ENCODE measurements around the gene C14orf93. TPM values are rescaled to one million over a fixed set of nuclear protein-coding genes. Genes with fewer than 3 reads are reported as not detected.
"Not testable (repeated sequence)": the region's sequence is repeated elsewhere in the genome, so short reads cannot be mapped to it uniquely, and the experiment has no call there.

Gene C14orf93
- total RNA-seq, 3 donors from 2014 or later: 11.0 to 16.3 (median 11.8) TPM

DNA sequence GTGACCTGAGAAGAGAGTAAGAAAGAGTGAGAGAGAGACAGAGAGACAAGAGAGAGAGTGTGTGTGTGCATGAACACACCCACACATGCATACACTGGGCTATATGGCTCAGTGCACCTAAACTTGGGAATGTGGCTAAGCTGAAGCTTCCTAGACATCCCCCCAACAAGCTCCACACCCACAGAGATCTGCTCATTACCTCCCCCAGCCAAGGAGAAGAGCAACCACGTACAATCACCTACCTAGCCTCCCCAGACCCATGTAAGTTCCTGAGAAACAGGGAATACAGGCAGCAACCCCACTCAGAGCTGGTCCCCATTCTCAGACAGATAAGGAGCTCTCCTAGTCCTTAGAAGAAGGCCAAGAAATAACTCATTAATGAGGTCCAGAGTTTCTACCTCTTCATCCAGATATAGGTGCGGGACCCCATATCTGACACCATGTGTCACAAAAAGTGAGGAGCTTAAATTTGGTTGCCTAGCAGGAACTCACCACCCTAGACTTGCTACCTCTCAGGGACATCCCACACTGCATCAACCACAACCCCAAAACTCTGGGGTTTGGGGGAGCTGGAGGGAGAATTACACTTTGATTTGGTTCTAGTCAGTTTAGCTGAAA is 37.5 kb downstream of the C14orf93 start:
- intact Hi-C loops (cut with DNase I, micrococcal nuclease): no loop called here
- no peak overlapping the region for H3K4me3 ChIP-seq
- TF ChIP-seq, protein P1, sequence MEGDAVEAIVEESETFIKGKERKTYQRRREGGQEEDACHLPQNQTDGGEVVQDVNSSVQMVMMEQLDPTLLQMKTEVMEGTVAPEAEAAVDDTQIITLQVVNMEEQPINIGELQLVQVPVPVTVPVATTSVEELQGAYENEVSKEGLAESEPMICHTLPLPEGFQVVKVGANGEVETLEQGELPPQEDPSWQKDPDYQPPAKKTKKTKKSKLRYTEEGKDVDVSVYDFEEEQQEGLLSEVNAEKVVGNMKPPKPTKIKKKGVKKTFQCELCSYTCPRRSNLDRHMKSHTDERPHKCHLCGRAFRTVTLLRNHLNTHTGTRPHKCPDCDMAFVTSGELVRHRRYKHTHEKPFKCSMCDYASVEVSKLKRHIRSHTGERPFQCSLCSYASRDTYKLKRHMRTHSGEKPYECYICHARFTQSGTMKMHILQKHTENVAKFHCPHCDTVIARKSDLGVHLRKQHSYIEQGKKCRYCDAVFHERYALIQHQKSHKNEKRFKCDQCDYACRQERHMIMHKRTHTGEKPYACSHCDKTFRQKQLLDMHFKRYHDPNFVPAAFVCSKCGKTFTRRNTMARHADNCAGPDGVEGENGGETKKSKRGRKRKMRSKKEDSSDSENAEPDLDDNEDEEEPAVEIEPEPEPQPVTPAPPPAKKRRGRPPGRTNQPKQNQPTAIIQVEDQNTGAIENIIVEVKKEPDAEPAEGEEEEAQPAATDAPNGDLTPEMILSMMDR (IDR thresholded peaks at IDR 0.05): no peak
- ATAC-seq (no peak), DNase-seq (no peak)
- no peaks in the 10 kb centered on the region for H3K9me3 ChIP-seq
- peaks cover 11% of the 10 kb centered on the region for H3K4me1 ChIP-seq (ENCODE audit: low read depth)
- no peaks in the 10 kb centered on the region for H3K36me3 ChIP-seq (ENCODE audit: low read depth)

DNA sequence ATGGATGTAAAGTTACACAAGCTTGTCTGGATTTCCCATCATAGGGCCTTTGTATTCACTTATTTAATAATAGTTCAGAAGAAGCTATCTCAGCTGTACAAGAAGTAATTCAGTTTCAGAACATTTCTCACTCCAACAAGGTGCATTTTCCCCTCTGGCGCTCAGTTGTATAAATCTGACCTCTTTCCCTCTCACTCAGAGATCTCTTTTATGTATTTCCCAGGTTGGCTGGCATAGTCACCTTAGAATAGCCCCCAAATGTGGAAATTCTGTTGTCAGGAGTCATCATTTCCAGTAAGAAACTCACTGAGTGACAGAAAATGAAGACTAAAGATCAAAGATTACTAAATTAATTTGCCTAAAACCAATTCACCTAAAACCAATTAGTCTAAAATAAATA is 38.8 kb downstream of the C14orf93 start:
- TF ChIP-seq, protein P1 (IDR thresholded peaks at IDR 0.05): no peak
- ATAC-seq: no peak
- intact Hi-C loops (cut with DNase I, micrococcal nuclease): no loop called here

GRCh38 chr14:22966783-22967269 is 43.1 kb downstream of the C14orf93 start:
- DNase-seq (no peak), ATAC-seq (no peak)
- Histone ChIP-seq H3K9me3 (no peaks in the 10 kb centered on the region), H3K4me1 (ENCODE audit: low read depth) (no peaks in the 10 kb centered on the region), H3K4me3 (no peak overlapping the region), H3K36me3 (ENCODE audit: low read depth) (no peaks in the 10 kb centered on the region)
- TF ChIP-seq, protein P1 (IDR thresholded peaks at IDR 0.05): no peak
- intact Hi-C loops (cut with DNase I, micrococcal nuclease): no loop called here

More for the DNA sequence above, 38.8 kb downstream of the C14orf93 start:
- no peak for DNase-seq
- no peaks in the 10 kb centered on the region for H3K36me3 ChIP-seq (ENCODE audit: low read depth)
- no peaks in the 10 kb centered on the region for H3K4me1 ChIP-seq (ENCODE audit: low read depth)
- no peaks in the 10 kb centered on the region for H3K9me3 ChIP-seq
- no peak overlapping the region for H3K4me3 ChIP-seq

- DNase-seq: not testable (repeated sequence)
Observed at GRCh38 chr14:22965916-22966782, 43.8 kb downstream of the C14orf93 start.

DNA sequence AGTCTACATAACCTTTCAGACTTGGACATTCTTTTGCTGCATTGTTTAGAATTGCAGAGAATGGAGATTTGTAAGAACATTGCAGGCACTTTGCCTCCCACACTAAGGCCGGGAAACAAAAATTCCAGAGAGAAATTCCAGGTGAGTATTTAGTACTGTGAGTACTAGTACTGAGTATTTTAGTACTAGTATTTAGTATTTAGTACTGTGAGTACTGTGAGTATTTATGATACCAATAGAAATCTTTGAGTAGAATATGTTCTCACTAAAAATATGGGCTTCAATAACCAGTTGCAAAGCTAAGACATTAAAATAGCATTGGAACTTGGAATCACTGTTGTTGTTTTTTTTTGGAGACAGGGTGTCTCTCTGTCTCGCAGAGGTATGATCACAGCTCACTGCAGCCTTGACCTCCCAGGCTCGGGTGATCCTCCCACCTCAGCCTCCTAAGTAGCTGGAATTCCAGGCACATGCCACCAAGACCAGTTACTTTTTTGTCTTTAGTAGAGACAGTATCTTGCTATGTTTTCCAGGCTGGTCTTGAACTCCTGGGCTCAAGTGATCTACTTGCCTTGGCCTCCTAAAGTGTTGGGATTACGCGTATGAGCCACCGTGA is 47.8 kb downstream of the C14orf93 start:
- ATAC-seq: no peak
- intact Hi-C loops (cut with DNase I, micrococcal nuclease): no loop called here

More at GRCh38 chr14:22965916-22966782, 43.8 kb downstream of the C14orf93 start:
- H3K9me3 ChIP-seq; H3K4me1 ChIP-seq (ENCODE audit: low read depth); H3K4me3 ChIP-seq; intact Hi-C loops (cut with DNase I, micrococcal nuclease); H3K36me3 ChIP-seq (ENCODE audit: low read depth): not testable (repeated sequence)
- ATAC-seq: peak; percentile 61

More for the DNA sequence above, 47.8 kb downstream of the C14orf93 start:
- Histone ChIP-seq H3K4me1 (ENCODE audit: low read depth) (no peaks in the 10 kb centered on the region), H3K4me3 (no peak overlapping the region), H3K9me3 (no peaks in the 10 kb centered on the region), H3K36me3 (ENCODE audit: low read depth) (no peaks in the 10 kb centered on the region)
- TF ChIP-seq, protein P1 (IDR thresholded peaks at IDR 0.05): no peak
- DNase-seq: no peak

All from mucosa of descending colon (tissue), 3 donors.